ENCODE results near the gene OPA1. TPM values are rescaled to one million over a fixed set of nuclear protein-coding genes. Genes with fewer than 3 reads are reported as not detected.

The OPA1 gene
- total RNA-seq, result 100 to 1,000 TPM in 1 of 2 experiments, 10 to 100 TPM in 1; 94.9 to 115 TPM

- ATAC-seq (peak; percentile 90), DNase-seq (peak; percentile 96)
- Mint-ChIP-seq H3K36me3 (ENCODE audit: low read depth) (peaks cover 25% of the 10 kb centered on the region), H3K9me3 (ENCODE audit: low read depth) (no peaks in the 10 kb centered on the region), H3K27me3 (no peaks in the 10 kb centered on the region), H3K4me3 (peak within 1 kb of the TSS; percentile 97), H3K4me1 (peaks cover 41% of the 10 kb centered on the region), H3K27ac (peak within 1 kb of the TSS; percentile 100)
- CTCF ChIA-PET, result interaction anchor here (1.8 kb wide), 1 partner anchor 10 kb away, joined by 13 read pairs; no protein-coding TSS in a partner anchor
- POLR2A ChIA-PET, result interaction anchor here (0.5 to 0.6 kb wide), 2 partner anchors 20 to 1776 kb away, joined by 3 to 6 read pairs; no protein-coding TSS in a partner anchor
- intact Hi-C loops (cut with DNase I, micrococcal nuclease), result loop anchor here (1.0 to 10.0 kb wide), 4 partner anchors 542 to 916 kb away; partner anchors contain the start of gene GP5 (in 1 of the 2)
Measured at GRCh38 chr3:193592841-193593667, at the start of gene OPA1. TSS of gene OPA1 (plus strand) at chr3:193593208. CDS start at chr3:193593378, 170 bp downstream.

- no peak overlapping the region for H3K4me3 Mint-ChIP-seq
- H3K27me3 Mint-ChIP-seq, result no peaks in the 10 kb centered on the region
- ChIA-PET CTCF (interaction anchor here (0.6 kb wide), 1 partner anchor 90 kb away, joined by 3 read pairs; no protein-coding TSS in a partner anchor), POLR2A (no interaction called here)
- peaks cover 9% of the 10 kb centered on the region for H3K9me3 Mint-ChIP-seq (ENCODE audit: low read depth)
- intact Hi-C loops (cut with DNase I, micrococcal nuclease), result no loop called here
- peaks cover 2% of the 10 kb centered on the region for H3K36me3 Mint-ChIP-seq (ENCODE audit: low read depth)
- no peak for ATAC-seq
- no peak for DNase-seq
- H3K4me1 Mint-ChIP-seq, result no peaks in the 10 kb centered on the region
- no peak overlapping the region for H3K27ac Mint-ChIP-seq
Measured at GRCh38 chr3:193544289-193544688, 48.7 kb upstream of the OPA1 start.

GRCh38 chr3:193545304-193545703 is 47.7 kb upstream of the OPA1 start:
- Mint-ChIP-seq H3K4me1 (no peaks in the 10 kb centered on the region), H3K27me3 (no peaks in the 10 kb centered on the region), H3K9me3 (ENCODE audit: low read depth) (peaks cover 9% of the 10 kb centered on the region), H3K36me3 (ENCODE audit: low read depth) (peaks cover 2% of the 10 kb centered on the region), H3K27ac (no peak overlapping the region), H3K4me3 (no peak overlapping the region)
- no peak for ATAC-seq
- CTCF ChIA-PET, result no interaction called here
- DNase-seq, result no peak
- POLR2A ChIA-PET, result no interaction called here
- intact Hi-C loops (cut with DNase I, micrococcal nuclease), result no loop called here

- POLR2A ChIA-PET, result no interaction called here
- no peak overlapping the region for H3K27ac Mint-ChIP-seq
- no peak for ATAC-seq
- H3K27me3 Mint-ChIP-seq, result no peaks in the 10 kb centered on the region
- CTCF ChIA-PET, result no interaction called here
- no peaks in the 10 kb centered on the region for H3K4me1 Mint-ChIP-seq
- no peak overlapping the region for H3K4me3 Mint-ChIP-seq
- H3K9me3 Mint-ChIP-seq (ENCODE audit: low read depth), result peaks cover 9% of the 10 kb centered on the region
- DNase-seq, result no peak
- H3K36me3 Mint-ChIP-seq (ENCODE audit: low read depth), result peaks cover 2% of the 10 kb centered on the region
- intact Hi-C loops (cut with DNase I, micrococcal nuclease), result no loop called here
Measured at GRCh38 chr3:193546129-193546528, 46.9 kb upstream of the OPA1 start.

- intact Hi-C loops (cut with DNase I, micrococcal nuclease), result no loop called here
- Mint-ChIP-seq H3K4me1 (no peaks in the 10 kb centered on the region), H3K27ac (no peak overlapping the region), H3K9me3 (ENCODE audit: low read depth) (peaks cover 9% of the 10 kb centered on the region), H3K27me3 (no peaks in the 10 kb centered on the region), H3K36me3 (ENCODE audit: low read depth) (peaks cover 2% of the 10 kb centered on the region), H3K4me3 (no peak overlapping the region)
- no peak for ATAC-seq
- ChIA-PET CTCF (no interaction called here), POLR2A (no interaction called here)
- no peak for DNase-seq
Measured at GRCh38 chr3:193548406-193548805, 44.6 kb upstream of the OPA1 start.

GRCh38 chr3:193552923-193553322 is 40.1 kb upstream of the OPA1 start:
- Mint-ChIP-seq H3K36me3 (ENCODE audit: low read depth) (no peaks in the 10 kb centered on the region), H3K4me3 (no peak overlapping the region), H3K4me1 (no peaks in the 10 kb centered on the region), H3K27me3 (no peaks in the 10 kb centered on the region), H3K9me3 (ENCODE audit: low read depth) (no peaks in the 10 kb centered on the region), H3K27ac (no peak overlapping the region)
- ChIA-PET POLR2A (no interaction called here), CTCF (no interaction called here)
- ATAC-seq (no peak), DNase-seq (no peak)
- intact Hi-C loops (cut with DNase I, micrococcal nuclease), result no loop called here

GRCh38 chr3:193553586-193553985 is 39.4 kb upstream of the OPA1 start:
- ATAC-seq (no peak), DNase-seq (no peak)
- Mint-ChIP-seq H3K9me3 (ENCODE audit: low read depth) (no peaks in the 10 kb centered on the region), H3K27me3 (no peaks in the 10 kb centered on the region), H3K4me1 (no peaks in the 10 kb centered on the region), H3K36me3 (ENCODE audit: low read depth) (no peaks in the 10 kb centered on the region), H3K27ac (no peak overlapping the region), H3K4me3 (no peak overlapping the region)
- intact Hi-C loops (cut with DNase I, micrococcal nuclease), result no loop called here
- ChIA-PET CTCF (no interaction called here), POLR2A (no interaction called here)

GRCh38 chr3:193554811-193555210 is 38.2 kb upstream of the OPA1 start, which contains the start of gene ATP13A4:
TSS of gene ATP13A4 (minus strand) at chr3:193554895. CDS start at chr3:193554799, 96 bp downstream.
- Mint-ChIP-seq H3K27ac (no peak within 1 kb of the TSS), H3K9me3 (ENCODE audit: low read depth) (no peaks in the 10 kb centered on the region), H3K36me3 (ENCODE audit: low read depth) (no peaks in the 10 kb centered on the region), H3K4me3 (no peak within 1 kb of the TSS), H3K4me1 (no peaks in the 10 kb centered on the region), H3K27me3 (no peaks in the 10 kb centered on the region)
- DNase-seq (no peak), ATAC-seq (no peak)
- CTCF ChIA-PET, result interaction anchor here (0.5 kb wide), 1 partner anchor 31 kb away, joined by 3 read pairs; no protein-coding TSS in a partner anchor
- POLR2A ChIA-PET, result no interaction called here
- intact Hi-C loops (cut with DNase I, micrococcal nuclease), result no loop called here

- Mint-ChIP-seq H3K36me3 (ENCODE audit: low read depth) (no peaks in the 10 kb centered on the region), H3K4me1 (no peaks in the 10 kb centered on the region), H3K4me3 (no peak overlapping the region), H3K27me3 (no peaks in the 10 kb centered on the region), H3K9me3 (ENCODE audit: low read depth) (no peaks in the 10 kb centered on the region), H3K27ac (no peak overlapping the region)
- CTCF ChIA-PET, result no interaction called here
- no peak for ATAC-seq
- intact Hi-C loops (cut with DNase I, micrococcal nuclease), result no loop called here
- POLR2A ChIA-PET, result no interaction called here
- no peak for DNase-seq
Measured at GRCh38 chr3:193556841-193557240, 36.2 kb upstream of the OPA1 start.

- H3K27me3 Mint-ChIP-seq, result no peaks in the 10 kb centered on the region
- no peak overlapping the region for H3K27ac Mint-ChIP-seq
- H3K4me3 Mint-ChIP-seq, result no peak overlapping the region
- no peaks in the 10 kb centered on the region for H3K36me3 Mint-ChIP-seq (ENCODE audit: low read depth)
- intact Hi-C loops (cut with DNase I, micrococcal nuclease), result no loop called here
- ChIA-PET POLR2A (no interaction called here), CTCF (interaction anchor here (0.6 to 1.6 kb wide), 3 partner anchors 13 to 1087 kb away, joined by 3 to 4 read pairs (median 3); no protein-coding TSS in a partner anchor)
- ATAC-seq, result peak; percentile 74
- no peak for DNase-seq
- H3K4me1 Mint-ChIP-seq, result no peaks in the 10 kb centered on the region
- no peaks in the 10 kb centered on the region for H3K9me3 Mint-ChIP-seq (ENCODE audit: low read depth)
Measured at GRCh38 chr3:193559100-193559499, 33.9 kb upstream of the OPA1 start.

- Mint-ChIP-seq H3K27me3 (no peaks in the 10 kb centered on the region), H3K36me3 (ENCODE audit: low read depth) (no peaks in the 10 kb centered on the region), H3K4me1 (no peaks in the 10 kb centered on the region), H3K9me3 (ENCODE audit: low read depth) (no peaks in the 10 kb centered on the region), H3K4me3 (no peak overlapping the region), H3K27ac (no peak overlapping the region)
- CTCF ChIA-PET, result interaction anchor here (0.5 to 1.6 kb wide), 2 partner anchors 11 to 12 kb away, joined by 3 to 4 read pairs; no protein-coding TSS in a partner anchor
- DNase-seq (no peak), ATAC-seq (no peak)
- POLR2A ChIA-PET, result no interaction called here
- intact Hi-C loops (cut with DNase I, micrococcal nuclease), result no loop called here
Measured at GRCh38 chr3:193560091-193560490, 32.9 kb upstream of the OPA1 start.

- ATAC-seq, result no peak
- ChIA-PET CTCF (interaction anchor here (1.2 to 1.6 kb wide), 2 partner anchors 11 to 12 kb away, joined by 4 to 5 read pairs; no protein-coding TSS in a partner anchor), POLR2A (no interaction called here)
- no peak for DNase-seq
- Mint-ChIP-seq H3K27ac (no peak overlapping the region), H3K36me3 (ENCODE audit: low read depth) (no peaks in the 10 kb centered on the region), H3K4me3 (no peak overlapping the region), H3K4me1 (no peaks in the 10 kb centered on the region), H3K27me3 (no peaks in the 10 kb centered on the region), H3K9me3 (ENCODE audit: low read depth) (no peaks in the 10 kb centered on the region)
- intact Hi-C loops (cut with DNase I, micrococcal nuclease), result no loop called here
Measured at GRCh38 chr3:193560870-193561269, 32.1 kb upstream of the OPA1 start.

Data from activated CD4-positive, alpha-beta T cell treated with anti-CD3 and anti-CD28 coated beads for 36 hours (primary cell).